ENCODE data around the gene NLRP10. TPM values are rescaled to one million over a fixed set of nuclear protein-coding genes. Genes with fewer than 3 reads are reported as not detected.

The NLRP10 gene
- total RNA-seq, 1 donor from 2014 or later = 0.70 TPM

DNA sequence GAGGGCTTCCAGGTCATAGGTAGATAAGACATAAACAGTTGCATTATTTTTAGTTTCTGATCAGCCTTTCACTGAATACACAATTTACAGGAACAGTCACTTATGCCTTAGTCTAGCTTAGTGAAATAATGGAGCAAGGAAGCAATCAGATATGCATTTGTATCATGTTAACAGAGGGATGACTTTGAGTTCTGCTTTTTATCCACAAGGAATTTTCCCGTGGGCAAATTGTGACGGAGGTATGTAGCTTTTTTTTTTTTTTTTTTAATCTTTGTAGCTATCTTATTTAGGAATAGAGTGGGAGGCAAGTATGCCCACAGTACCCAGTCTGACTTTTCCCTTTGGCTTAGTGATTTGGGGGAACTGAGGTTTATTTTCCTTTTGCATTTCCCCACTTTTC is 3.4 kb upstream of the NLRP10 start:
- no peak for TF ChIP-seq CTCF (IDR thresholded peaks at IDR 0.05)
- Mint-ChIP-seq H3K36me3 (ENCODE audit: low read depth) (no peaks in the 10 kb centered on the region), H3K9me3 (ENCODE audit: low read depth) (no peaks in the 10 kb centered on the region), H3K27me3 (ENCODE audit: low read depth) (no peaks in the 10 kb centered on the region), H3K27ac (ENCODE audit: unreplicated experiment) (peak overlapping the region; percentile 58), H3K4me3 (ENCODE audit: unreplicated experiment) (no peak overlapping the region), H3K4me1 (ENCODE audit: low read depth) (peaks cover 78% of the 10 kb centered on the region)
- no peak for DNase-seq (ENCODE audit: low spot score)

DNA sequence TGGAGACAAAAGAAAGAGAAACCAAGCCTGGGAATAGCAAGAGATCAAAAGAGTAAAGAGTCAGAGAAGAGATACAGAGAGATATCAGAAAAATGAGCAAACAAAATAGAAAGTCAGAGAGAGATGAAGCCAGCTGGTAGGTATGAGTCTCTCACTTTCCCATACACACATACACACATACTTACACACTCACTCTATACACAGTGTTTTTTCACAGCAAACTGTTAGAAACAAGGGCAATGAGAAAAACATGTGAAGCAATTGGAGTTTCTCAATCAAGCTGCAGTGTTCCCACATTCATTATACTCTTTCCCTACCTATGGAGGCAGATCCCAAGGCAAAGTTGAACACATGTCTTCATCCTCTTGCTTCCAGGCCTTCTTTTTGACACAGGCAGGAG is 2.6 kb upstream of the NLRP10 start:
- DNase-seq (ENCODE audit: low spot score) = no peak
- Mint-ChIP-seq H3K9me3 (ENCODE audit: low read depth) (no peaks in the 10 kb centered on the region), H3K4me1 (ENCODE audit: low read depth) (peaks cover 74% of the 10 kb centered on the region), H3K27ac (ENCODE audit: unreplicated experiment) (peak overlapping the region; percentile 58), H3K4me3 (ENCODE audit: unreplicated experiment) (no peak overlapping the region), H3K36me3 (ENCODE audit: low read depth) (no peaks in the 10 kb centered on the region), H3K27me3 (ENCODE audit: low read depth) (no peaks in the 10 kb centered on the region)
- TF ChIP-seq CTCF (IDR thresholded peaks at IDR 0.05) = no peak

- no peak for DNase-seq (ENCODE audit: low spot score)
- H3K4me1 Mint-ChIP-seq (ENCODE audit: low read depth) = peaks cover 67% of the 10 kb centered on the region
Measured at GRCh38 chr11:7967097-7967496, 1.9 kb upstream of the NLRP10 start.

DNA sequence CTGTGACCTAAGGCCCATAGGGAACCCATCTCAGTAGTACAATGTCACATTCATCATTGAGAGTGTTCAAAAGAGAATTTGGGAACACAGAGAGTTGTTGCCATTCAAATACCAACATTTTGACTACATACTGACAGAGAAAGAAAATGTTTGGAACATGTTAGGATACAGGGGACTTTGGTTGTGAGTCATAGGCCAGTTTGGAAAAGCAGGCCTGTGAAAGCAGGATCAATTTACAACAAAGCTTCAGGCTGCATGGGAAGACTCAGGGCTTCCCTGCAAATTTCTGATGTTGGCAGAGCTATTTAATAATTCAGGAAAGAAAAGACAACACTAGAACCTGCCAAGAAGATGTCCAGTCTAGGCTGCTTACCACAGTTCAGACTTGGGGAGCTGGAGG is 374 bp downstream of the NLRP10 start:
- peaks cover 53% of the 10 kb centered on the region for H3K4me1 Mint-ChIP-seq (ENCODE audit: low read depth)
- peak overlapping the region; percentile 78 for H3K27ac Mint-ChIP-seq (ENCODE audit: unreplicated experiment)
- no peak overlapping the region for H3K4me3 Mint-ChIP-seq (ENCODE audit: unreplicated experiment)
- no peak for DNase-seq (ENCODE audit: low spot score)
- no peaks in the 10 kb centered on the region for H3K36me3 Mint-ChIP-seq (ENCODE audit: low read depth)
- no peak for TF ChIP-seq CTCF (IDR thresholded peaks at IDR 0.05)
- no peaks in the 10 kb centered on the region for H3K27me3 Mint-ChIP-seq (ENCODE audit: low read depth)
- H3K9me3 Mint-ChIP-seq (ENCODE audit: low read depth) = no peaks in the 10 kb centered on the region

More at GRCh38 chr11:7967097-7967496, 1.9 kb upstream of the NLRP10 start:
- no peak for TF ChIP-seq CTCF (IDR thresholded peaks at IDR 0.05)
- Mint-ChIP-seq H3K9me3 (ENCODE audit: low read depth) (no peaks in the 10 kb centered on the region), H3K27ac (ENCODE audit: unreplicated experiment) (no peak overlapping the region), H3K27me3 (ENCODE audit: low read depth) (no peaks in the 10 kb centered on the region), H3K36me3 (ENCODE audit: low read depth) (no peaks in the 10 kb centered on the region), H3K4me3 (ENCODE audit: unreplicated experiment) (no peak overlapping the region)

DNA sequence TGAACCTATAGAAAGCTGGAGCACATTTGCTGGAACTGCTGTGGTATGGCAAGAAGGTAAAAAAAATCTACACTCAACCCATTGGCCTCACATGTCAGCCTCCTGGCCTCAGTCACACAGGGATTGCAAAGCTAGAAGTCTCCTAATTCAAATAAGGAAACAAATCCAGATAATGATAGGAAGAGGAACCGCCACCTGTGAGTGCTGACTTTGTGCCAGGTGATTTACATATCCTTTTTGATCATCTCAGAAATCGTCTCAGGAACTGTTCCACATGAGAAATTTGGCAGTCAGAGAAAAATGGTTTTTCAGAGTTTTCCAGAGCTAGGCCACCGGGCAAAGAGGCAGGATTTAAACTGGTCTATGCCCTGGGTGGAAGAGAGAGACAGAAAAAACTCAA is 986 bp downstream of the NLRP10 start:
- Mint-ChIP-seq H3K36me3 (ENCODE audit: low read depth) (no peaks in the 10 kb centered on the region), H3K27me3 (ENCODE audit: low read depth) (no peaks in the 10 kb centered on the region), H3K4me3 (ENCODE audit: unreplicated experiment) (no peak overlapping the region), H3K27ac (ENCODE audit: unreplicated experiment) (peak overlapping the region; percentile 78), H3K4me1 (ENCODE audit: low read depth) (peaks cover 47% of the 10 kb centered on the region), H3K9me3 (ENCODE audit: low read depth) (no peaks in the 10 kb centered on the region)
- no peak for TF ChIP-seq CTCF (IDR thresholded peaks at IDR 0.05)
- DNase-seq (ENCODE audit: low spot score) = no peak
